Lung (tissue), 12 donors: Measurements from ENCODE around the gene SOX13. TPM values are rescaled to one million over a fixed set of nuclear protein-coding genes. Genes with fewer than 3 reads are reported as not detected.

ENCODE experiments used
- ATAC-seq: fragments of 200-7000 bp; cut with Tn5 transposase; one replicate; pipeline ENCODE4 v1.9.1; 2020; ENCODE audit warnings: moderate number of reproducible peaks; ENCODE audit not compliant: insufficient read depth, low FRiP score
- DNase-seq, 3 donors: peaks; one replicate each; pipeline ENCODE4 v3.0.0-alpha.2; 2013 to 2017
- H3K27ac ChIP-seq, 2 donors: one replicate each; pipeline ENCODE4 v1.5.1; 2013; ENCODE audit warnings: mild to moderate bottlenecking in 2 of 2, moderate library complexity in 2 of 2, control low read depth in 1 of 2, inconsistent platforms in 1 of 2, low read depth in 1 of 2, low read length in 1 of 2
- H3K27me3 ChIP-seq, 3 donors: one replicate each; pipeline ENCODE4 v1.5.1; 2013; ENCODE audit warnings: low read length in 2 of 3; ENCODE audit not compliant: control insufficient read depth in 3 of 3, insufficient read depth in 3 of 3
- H3K36me3 ChIP-seq, 4 donors: one replicate each; pipeline ENCODE4 v1.5.1; 2013; ENCODE audit warnings: low read length in 4 of 4, mild to moderate bottlenecking in 1 of 4, moderate library complexity in 1 of 4; ENCODE audit not compliant: control insufficient read depth in 4 of 4, insufficient read depth in 4 of 4
- H3K4me1 ChIP-seq, 5 donors: one replicate each; pipeline ENCODE4 v1.5.1; 2013; ENCODE audit warnings: low read length in 5 of 5, mild to moderate bottlenecking in 2 of 5, moderate library complexity in 1 of 5; ENCODE audit not compliant: control insufficient read depth in 5 of 5, insufficient read depth in 5 of 5
- H3K4me3 ChIP-seq: one replicate; pipeline ENCODE4 v1.5.1; 2013; ENCODE audit warnings: mild to moderate bottlenecking, control low read depth, moderate library complexity
- H3K9ac ChIP-seq, 2 donors: one replicate each; pipeline ENCODE4 v1.5.1; 2013; ENCODE audit warnings: low read length in 2 of 2, control low read depth in 1 of 2; ENCODE audit not compliant: insufficient read depth in 1 of 2
- H3K9me3 ChIP-seq, 4 donors: one replicate each; pipeline ENCODE4 v1.5.1; 2013; ENCODE audit warnings: low read length in 3 of 4, mild to moderate bottlenecking in 1 of 4, moderate library complexity in 1 of 4; ENCODE audit not compliant: control insufficient read depth in 4 of 4, insufficient read depth in 3 of 4
- CTCF ChIP-seq: IDR thresholded peaks from 2 replicates; pipeline ENCODE4 v1.5.1; 2012; ENCODE audit warnings: mild to moderate bottlenecking; ENCODE audit errors: control extremely low read depth, extremely low read depth
- WGBS, 2 donors: extraction: QIAGEN DNeasy Blood & Tissue Kit; methylation state at CpG; one replicate each; pipeline ENCODE4 v1.1.7; 2013; 5-methylcytosine and 5-hydroxymethylcytosine counted together
- polyA plus RNA-seq, 2 donors: library from polyadenylated mRNA; stranded (reverse); fragments of 200-250 nt; gene quantifications; one replicate each; pipeline ENCODE4 v1.2.1, GENCODE V29; 2013
- total RNA-seq, 2 donors: library from RNA; depleted of rRNA in 1 of 2; stranded (reverse); fragments of >200 nt in 1 of 2; gene quantifications; one replicate each; pipeline ENCODE4 v1.2.1, GENCODE V29; 2014 to 2021
- donor health status: control.
- donor health status: control.
- donor health status: Bipolar disorder and iron deficiency.
- donor health status: healthy.
- donor health status: DM: yes; HTN: yes; CAD: no.

SOX13 gene
- total and polyA plus RNA-seq, 4 donors = 14.7 to 52.6 (median 30.3) TPM

DNA sequence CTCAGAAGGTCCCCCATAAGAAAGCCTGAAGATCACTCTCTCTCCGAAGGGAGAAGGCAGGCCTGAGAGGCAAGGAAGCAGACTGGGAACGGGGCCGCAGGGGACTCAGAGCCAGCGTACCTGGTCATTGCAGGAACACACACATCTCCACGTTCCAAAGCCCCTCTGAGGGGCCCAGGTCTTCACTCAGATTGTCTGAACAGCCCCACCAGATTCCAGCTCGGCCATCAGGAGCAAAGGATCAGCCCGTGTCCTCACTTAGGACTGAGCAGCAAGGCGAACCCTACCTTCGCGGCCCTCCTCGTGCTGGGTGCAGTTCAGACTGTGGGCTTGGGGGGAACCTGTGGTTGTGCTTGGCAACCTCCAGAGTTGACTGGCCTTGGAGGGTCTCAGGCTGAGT, 43.9 kb upstream of the SOX13 start:
- Histone ChIP-seq H3K36me3 (no peaks in the 10 kb centered on the region), H3K4me1 (no peaks in the 10 kb centered on the region), H3K9me3 (no peaks in the 10 kb centered on the region), H3K4me3 (no peak overlapping the region), H3K27ac (no peak overlapping the region), H3K27me3 (peaks cover 0 to 10% (median 0%) of the 10 kb centered on the region in 3 donors), H3K9ac (no peak overlapping the region)
- WGBS, 2 donors = 93 to 95% methylated on average over 11 of the region's 11 CpGs
- ATAC-seq (no peak), DNase-seq (no peak)
- no peak for TF ChIP-seq CTCF

DNA sequence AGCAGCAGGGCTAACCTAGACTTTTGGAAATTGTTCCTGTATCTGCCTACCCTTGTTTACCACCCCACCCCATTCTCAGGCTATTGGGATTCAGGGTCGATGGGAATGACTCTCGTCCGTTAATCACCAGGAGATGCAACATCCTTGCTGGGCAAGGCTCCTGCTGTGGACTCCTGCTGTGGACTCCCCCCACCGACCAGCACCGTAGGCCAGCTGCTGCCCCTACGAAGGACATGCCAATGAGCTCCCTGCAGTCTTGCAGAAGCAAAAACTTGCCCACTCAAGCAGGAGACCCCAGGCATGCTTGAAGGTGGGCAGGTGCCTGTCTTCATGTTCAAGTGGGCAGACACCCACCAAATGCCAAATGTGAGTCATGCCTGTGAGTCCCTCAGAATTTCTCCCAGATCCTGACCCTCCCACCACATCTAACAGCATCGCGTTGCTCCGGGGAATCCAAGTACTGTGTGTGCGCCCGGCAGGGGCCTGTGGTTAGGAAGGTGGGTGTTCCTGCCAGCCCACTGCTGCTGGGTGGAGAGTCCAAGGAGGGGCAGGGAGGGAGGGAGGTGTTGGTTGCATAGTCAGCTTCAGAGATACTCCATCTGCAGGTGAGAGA, 41.7 kb upstream of the SOX13 start:
- Histone ChIP-seq H3K9ac (no peak overlapping the region), H3K27me3 (peaks cover 0 to 2% (median 0%) of the 10 kb centered on the region in 3 donors), H3K4me1 (no peaks in the 10 kb centered on the region), H3K36me3 (no peaks in the 10 kb centered on the region), H3K27ac (no peak overlapping the region), H3K9me3 (no peaks in the 10 kb centered on the region), H3K4me3 (no peak overlapping the region)
- DNase-seq = no peak
- TF ChIP-seq CTCF = no peak
- no peak for ATAC-seq
- WGBS, 2 donors = 60 to 70% methylated on average over 11 of the region's 11 CpGs

DNA sequence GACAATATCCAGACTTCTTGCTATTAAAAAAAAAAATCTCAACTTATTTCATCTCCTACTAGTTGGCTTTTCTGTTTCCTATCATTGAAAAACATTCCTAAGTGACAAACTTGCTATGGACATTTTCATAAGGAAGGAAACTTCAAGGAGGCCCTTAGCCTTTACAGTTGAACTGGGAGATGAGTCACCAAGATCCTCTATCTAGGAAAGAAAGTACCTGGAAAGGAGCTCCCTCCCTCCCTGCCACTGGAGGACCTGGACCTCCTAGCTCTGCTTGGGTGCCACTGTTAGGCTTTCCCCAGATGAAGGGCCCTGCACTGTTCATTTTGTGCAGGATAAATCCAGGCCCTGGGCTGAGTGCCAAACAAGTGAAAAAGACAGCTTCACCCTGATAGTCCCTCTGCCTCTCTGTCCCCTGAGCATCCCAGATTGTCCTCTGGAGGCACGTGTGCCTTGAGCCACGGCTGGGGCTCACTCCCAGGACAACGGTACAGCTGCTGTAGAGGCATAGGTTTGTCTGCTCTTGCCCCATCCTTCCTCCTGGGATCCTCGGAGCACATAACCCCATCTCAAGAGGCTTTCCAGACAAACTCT, 40.2 kb upstream of the SOX13 start:
- no peak overlapping the region for H3K4me3 ChIP-seq
- H3K27ac ChIP-seq = no peak overlapping the region
- no peak for DNase-seq
- H3K36me3 ChIP-seq = no peaks in the 10 kb centered on the region
- WGBS, 2 donors = 75 to 89% methylated on average over 4 of the region's 4 CpGs
- no peaks in the 10 kb centered on the region for H3K4me1 ChIP-seq
- no peaks in the 10 kb centered on the region for H3K27me3 ChIP-seq
- TF ChIP-seq CTCF = no peak
- ATAC-seq = no peak
- H3K9me3 ChIP-seq = no peaks in the 10 kb centered on the region
- no peak overlapping the region for H3K9ac ChIP-seq

DNA sequence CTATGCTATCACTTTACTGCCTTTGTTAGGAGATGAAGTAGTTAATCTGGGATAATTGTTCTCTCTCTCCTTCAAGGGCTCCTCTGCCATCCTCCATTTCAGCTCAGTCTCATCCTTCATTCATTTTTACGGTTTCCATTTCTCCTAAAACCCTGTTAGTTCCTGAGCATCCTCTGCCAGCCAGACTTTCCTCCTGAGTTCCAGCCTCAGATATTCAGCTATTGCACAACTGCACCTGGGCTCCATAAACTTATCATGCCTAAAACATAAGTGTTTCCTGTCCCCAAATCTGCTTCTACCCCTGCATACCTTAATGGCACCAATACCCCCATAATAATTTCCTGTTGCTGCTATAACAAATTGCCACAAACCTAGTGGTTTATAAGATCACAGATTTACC, 39.6 kb upstream of the SOX13 start:
- no peaks in the 10 kb centered on the region for H3K36me3 ChIP-seq
- H3K27me3 ChIP-seq = no peaks in the 10 kb centered on the region
- WGBS, 2 donors = 57 to 79% methylated on average over 1 of the region's 1 CpG
- no peaks in the 10 kb centered on the region for H3K4me1 ChIP-seq
- H3K27ac ChIP-seq = no peak overlapping the region
- H3K9me3 ChIP-seq = no peaks in the 10 kb centered on the region
- no peak for ATAC-seq
- H3K9ac ChIP-seq = no peak overlapping the region
- no peak for DNase-seq
- H3K4me3 ChIP-seq = no peak overlapping the region
- TF ChIP-seq CTCF = no peak
